ENCODE results near the gene PAX8. TPM values are rescaled to one million over a fixed set of nuclear protein-coding genes. Genes with fewer than 3 reads are reported as not detected.

The PAX8 gene
- total RNA-seq, 1 experiment from 2014 or later, result 2.4 TPM

DNA sequence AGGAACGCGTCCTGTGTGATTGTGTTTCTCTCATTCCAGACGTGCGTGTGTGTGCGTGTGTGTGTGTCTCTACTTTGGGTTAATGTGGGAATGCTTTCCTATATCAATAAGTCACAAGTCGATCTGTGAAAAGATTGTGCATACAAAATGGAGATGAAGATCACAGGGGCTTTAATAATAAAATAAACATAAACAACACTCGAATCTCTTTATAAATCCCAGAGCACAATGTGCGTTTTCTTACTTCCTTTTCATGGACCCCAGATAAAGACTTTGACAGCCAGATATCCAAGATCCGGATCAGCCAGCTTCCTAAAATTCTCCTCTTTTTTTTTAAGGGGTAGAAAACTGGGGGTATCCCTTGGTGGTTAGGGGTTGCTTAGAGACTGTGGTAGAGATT lies 4.7 kb downstream of the PAX8 start:
- Mint-ChIP-seq H3K9me3 (ENCODE audit: unreplicated experiment) (no peaks in the 10 kb centered on the region), H3K4me1 (ENCODE audit: insufficient read depth, unreplicated experiment) (peaks cover 4% of the 10 kb centered on the region), H3K27ac (ENCODE audit: low read depth, unreplicated experiment) (no peak overlapping the region), H3K4me3 (ENCODE audit: unreplicated experiment) (no peak overlapping the region), H3K36me3 (ENCODE audit: insufficient read depth, unreplicated experiment) (no peaks in the 10 kb centered on the region), H3K27me3 (ENCODE audit: insufficient read depth, unreplicated experiment) (peaks cover 12% of the 10 kb centered on the region)
- TF ChIP-seq CTCF (IDR thresholded peaks at IDR 0.05; ENCODE audit: unreplicated experiment), result no peak
- BruUV-seq (replicated peaks), result no TSS peak
- no peak for DNase-seq (ENCODE audit: unreplicated experiment)
- POLR2A ChIA-PET, result no interaction called here
- intact Hi-C loops (cut with micrococcal nuclease), result no loop called here
- CTCF ChIA-PET, result interaction anchor here (0.6 kb wide), 1 partner anchor 136 kb away, joined by 3 read pairs; no protein-coding TSS in a partner anchor

DNA sequence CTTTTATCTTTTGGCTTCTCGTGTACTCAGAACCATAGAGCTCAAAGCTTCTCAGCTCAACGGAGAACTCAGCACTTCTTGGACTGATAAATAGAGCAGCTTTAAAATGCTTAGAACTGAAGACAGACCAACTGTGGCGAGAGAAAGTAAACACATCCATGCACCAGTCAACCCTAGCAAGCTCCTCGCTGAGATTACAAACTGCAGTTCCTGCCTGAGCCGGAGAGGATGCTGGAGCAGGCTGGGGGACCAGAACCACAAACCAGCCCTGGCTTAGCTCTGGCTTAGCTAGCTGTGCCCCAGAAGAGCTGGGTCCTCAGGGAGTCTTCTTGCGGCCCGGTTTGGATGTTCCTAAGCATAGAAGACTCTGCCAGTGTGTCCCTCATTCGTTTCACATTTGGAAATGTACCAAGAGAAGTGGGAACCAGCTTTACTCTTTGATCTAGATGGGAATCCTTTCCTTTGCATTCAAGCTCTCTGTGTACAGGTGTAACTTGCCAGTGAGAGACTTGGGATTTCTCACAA lies 5.6 kb downstream of the PAX8 start:
- H3K9me3 Mint-ChIP-seq (ENCODE audit: unreplicated experiment), result no peaks in the 10 kb centered on the region
- peaks cover 12% of the 10 kb centered on the region for H3K27me3 Mint-ChIP-seq (ENCODE audit: insufficient read depth, unreplicated experiment)
- TF ChIP-seq CTCF (IDR thresholded peaks at IDR 0.05; ENCODE audit: unreplicated experiment), result peak; percentile 8
- H3K4me1 Mint-ChIP-seq (ENCODE audit: insufficient read depth, unreplicated experiment), result peaks cover 4% of the 10 kb centered on the region
- no peak overlapping the region for H3K27ac Mint-ChIP-seq (ENCODE audit: low read depth, unreplicated experiment)
- no TSS peak for BruUV-seq (replicated peaks)
- DNase-seq (ENCODE audit: unreplicated experiment), result peak; percentile 3
- ChIA-PET CTCF (interaction anchor here (0.6 to 1.0 kb wide), 4 partner anchors 25 to 117 kb away, joined by 3 read pairs; no protein-coding TSS in a partner anchor), POLR2A (no interaction called here)
- no peak overlapping the region for H3K4me3 Mint-ChIP-seq (ENCODE audit: unreplicated experiment)
- intact Hi-C loops (cut with micrococcal nuclease), result no loop called here
- H3K36me3 Mint-ChIP-seq (ENCODE audit: insufficient read depth, unreplicated experiment), result no peaks in the 10 kb centered on the region

GRCh38 chr2:113272477-113272876 lies 6.2 kb downstream of the PAX8 start:
- ChIA-PET CTCF (interaction anchor here (0.6 to 1.0 kb wide), 5 partner anchors 16 to 117 kb away, joined by 3 read pairs; no protein-coding TSS in a partner anchor), POLR2A (no interaction called here)

More at GRCh38 chr2:113272477-113272876, 6.2 kb downstream of the PAX8 start:
- intact Hi-C loops (cut with micrococcal nuclease), result no loop called here
- DNase-seq (ENCODE audit: unreplicated experiment), result no peak
- Mint-ChIP-seq H3K4me1 (ENCODE audit: insufficient read depth, unreplicated experiment) (peaks cover 4% of the 10 kb centered on the region), H3K36me3 (ENCODE audit: insufficient read depth, unreplicated experiment) (no peaks in the 10 kb centered on the region), H3K9me3 (ENCODE audit: unreplicated experiment) (no peaks in the 10 kb centered on the region), H3K27me3 (ENCODE audit: insufficient read depth, unreplicated experiment) (peaks cover 12% of the 10 kb centered on the region), H3K27ac (ENCODE audit: low read depth, unreplicated experiment) (no peak overlapping the region), H3K4me3 (ENCODE audit: unreplicated experiment) (no peak overlapping the region)
- BruUV-seq (replicated peaks), result no TSS peak
- no peak for TF ChIP-seq CTCF (IDR thresholded peaks at IDR 0.05; ENCODE audit: unreplicated experiment)
